Measurements from ENCODE around the gene MRPL52. TPM values are rescaled to one million over a fixed set of nuclear protein-coding genes. Genes with fewer than 3 reads are reported as not detected.
A peak's percentile ranks its signal among the peaks of the same experiment; 100 is the strongest.

The MRPL52 gene
- total RNA-seq, 2 experiments from 2014 or later = 122 to 126 TPM

- ChIA-PET CTCF (no interaction called here), POLR2A (interaction anchor here (1.1 kb wide), 1 partner anchor 13 kb away, joined by 3 read pairs; no protein-coding TSS in a partner anchor)
- H3K27me3 Mint-ChIP-seq = no peaks in the 10 kb centered on the region
- H3K36me3 Mint-ChIP-seq (ENCODE audit: low read depth) = peaks cover 11% of the 10 kb centered on the region
- no peak overlapping the region for H3K27ac Mint-ChIP-seq
- H3K9me3 Mint-ChIP-seq = no peaks in the 10 kb centered on the region
- H3K4me1 Mint-ChIP-seq (ENCODE audit: low read depth) = peaks cover 14% of the 10 kb centered on the region
- intact Hi-C loops (cut with micrococcal nuclease) = no loop called here
- DNase-seq = no peak
- ATAC-seq = no peak
- no peak for TF ChIP-seq CTCF (IDR thresholded peaks at IDR 0.05)
- H3K4me3 Mint-ChIP-seq = no peak overlapping the region
Measured at GRCh38 chr14:22877000-22877501, 47.4 kb downstream of the MRPL52 start.

GRCh38 chr14:22878271-22879246, 48.9 kb downstream of the MRPL52 start:
- ChIA-PET POLR2A (interaction anchor here (1.0 to 1.1 kb wide), 2 partner anchors 8 to 11 kb away, joined by 3 to 4 read pairs; no protein-coding TSS in a partner anchor), CTCF (interaction anchor here (0.9 to 14.8 kb wide), 5 partner anchors 8 to 94 kb away, joined by 3 to 119 read pairs (median 4); no protein-coding TSS in a partner anchor)
- Mint-ChIP-seq H3K9me3 (no peaks in the 10 kb centered on the region), H3K27me3 (peaks cover 1% of the 10 kb centered on the region), H3K36me3 (ENCODE audit: low read depth) (peaks cover 10% of the 10 kb centered on the region), H3K4me1 (ENCODE audit: low read depth) (peaks cover 14% of the 10 kb centered on the region), H3K27ac (no peak overlapping the region), H3K4me3 (no peak overlapping the region)
- ATAC-seq (no peak), DNase-seq (no peak)
- TF ChIP-seq CTCF (IDR thresholded peaks at IDR 0.05) = no peak
- intact Hi-C loops (cut with micrococcal nuclease) = no loop called here

- ATAC-seq (no peak), DNase-seq (no peak)
- CTCF ChIA-PET = interaction anchor here (1.1 to 14.8 kb wide), 9 partner anchors 10 to 312 kb away, joined by 3 to 187 read pairs (median 5); partner anchors contain the start of genes LRP10 and PRMT5
- POLR2A ChIA-PET = interaction anchor here (0.9 to 1.4 kb wide), 5 partner anchors 9 to 50 kb away, joined by 3 to 7 read pairs (median 3); partner anchors contain the start of gene RBM23
- Mint-ChIP-seq H3K4me3 (no peak overlapping the region), H3K27ac (no peak overlapping the region), H3K4me1 (ENCODE audit: low read depth) (peaks cover 18% of the 10 kb centered on the region), H3K9me3 (no peaks in the 10 kb centered on the region), H3K36me3 (ENCODE audit: low read depth) (no peaks in the 10 kb centered on the region), H3K27me3 (peaks cover 1% of the 10 kb centered on the region)
- intact Hi-C loops (cut with micrococcal nuclease) = no loop called here
- no peak for TF ChIP-seq CTCF (IDR thresholded peaks at IDR 0.05)
Measured at GRCh38 chr14:22882064-22882463, 52.4 kb downstream of the MRPL52 start.

- intact Hi-C loops (cut with micrococcal nuclease) = no loop called here
Measured at GRCh38 chr14:22882529-22883172, 53.0 kb downstream of the MRPL52 start.

More at GRCh38 chr14:22882529-22883172, 53.0 kb downstream of the MRPL52 start:
- H3K27me3 Mint-ChIP-seq = peaks cover 1% of the 10 kb centered on the region
- POLR2A ChIA-PET = interaction anchor here (0.9 to 2.2 kb wide), 6 partner anchors 8 to 50 kb away, joined by 3 to 15 read pairs (median 3); partner anchors contain the start of genes LRP10 and RBM23
- no peak for TF ChIP-seq CTCF (IDR thresholded peaks at IDR 0.05)
- DNase-seq (peak; percentile 51), ATAC-seq (peak; percentile 13)
- H3K27ac Mint-ChIP-seq = no peak overlapping the region
- no peaks in the 10 kb centered on the region for H3K9me3 Mint-ChIP-seq
- peaks cover 24% of the 10 kb centered on the region for H3K4me1 Mint-ChIP-seq (ENCODE audit: low read depth)
- H3K36me3 Mint-ChIP-seq (ENCODE audit: low read depth) = peaks cover 1% of the 10 kb centered on the region
- H3K4me3 Mint-ChIP-seq = no peak overlapping the region
- CTCF ChIA-PET = interaction anchor here (0.7 to 14.8 kb wide), 14 partner anchors 10 to 750 kb away, joined by 3 to 187 read pairs (median 4); partner anchors contain the start of genes LRP10 and PRMT5

All from activated CD8-positive, alpha-beta T cell treated with anti-CD3 and anti-CD28 coated beads for 36 hours (primary cell).